ENCODE measurements around the gene CCL4.

- TF ChIP-seq, protein P1, sequence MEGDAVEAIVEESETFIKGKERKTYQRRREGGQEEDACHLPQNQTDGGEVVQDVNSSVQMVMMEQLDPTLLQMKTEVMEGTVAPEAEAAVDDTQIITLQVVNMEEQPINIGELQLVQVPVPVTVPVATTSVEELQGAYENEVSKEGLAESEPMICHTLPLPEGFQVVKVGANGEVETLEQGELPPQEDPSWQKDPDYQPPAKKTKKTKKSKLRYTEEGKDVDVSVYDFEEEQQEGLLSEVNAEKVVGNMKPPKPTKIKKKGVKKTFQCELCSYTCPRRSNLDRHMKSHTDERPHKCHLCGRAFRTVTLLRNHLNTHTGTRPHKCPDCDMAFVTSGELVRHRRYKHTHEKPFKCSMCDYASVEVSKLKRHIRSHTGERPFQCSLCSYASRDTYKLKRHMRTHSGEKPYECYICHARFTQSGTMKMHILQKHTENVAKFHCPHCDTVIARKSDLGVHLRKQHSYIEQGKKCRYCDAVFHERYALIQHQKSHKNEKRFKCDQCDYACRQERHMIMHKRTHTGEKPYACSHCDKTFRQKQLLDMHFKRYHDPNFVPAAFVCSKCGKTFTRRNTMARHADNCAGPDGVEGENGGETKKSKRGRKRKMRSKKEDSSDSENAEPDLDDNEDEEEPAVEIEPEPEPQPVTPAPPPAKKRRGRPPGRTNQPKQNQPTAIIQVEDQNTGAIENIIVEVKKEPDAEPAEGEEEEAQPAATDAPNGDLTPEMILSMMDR (IDR thresholded peaks at IDR 0.05; ENCODE audit: low read depth, low read length, missing input control), result no peak
- TF ChIP-seq MAX (IDR thresholded peaks at IDR 0.05) (no peak), ATF3 (IDR thresholded peaks at IDR 0.05) (no peak), GABPA (IDR thresholded peaks at IDR 0.05 in 1 of 2, conservative IDR thresholded peaks at IDR 0.05 in 1 of 2) (no peak), YY1 (IDR thresholded peaks at IDR 0.05) (no peak), RAD21 (IDR thresholded peaks at IDR 0.05) (no peak), JUND (IDR thresholded peaks at IDR 0.05) (no peak), TAF1 (conservative IDR thresholded peaks at IDR 0.05) (no peak), EGR1 (IDR thresholded peaks at IDR 0.05; ENCODE audit: low read depth in 2 of 2) (no peak), SP1 (IDR thresholded peaks at IDR 0.05) (no peak), FOXA1 (IDR thresholded peaks at IDR 0.05) (no peak)
- TF ChIP-seq, protein P2, sequence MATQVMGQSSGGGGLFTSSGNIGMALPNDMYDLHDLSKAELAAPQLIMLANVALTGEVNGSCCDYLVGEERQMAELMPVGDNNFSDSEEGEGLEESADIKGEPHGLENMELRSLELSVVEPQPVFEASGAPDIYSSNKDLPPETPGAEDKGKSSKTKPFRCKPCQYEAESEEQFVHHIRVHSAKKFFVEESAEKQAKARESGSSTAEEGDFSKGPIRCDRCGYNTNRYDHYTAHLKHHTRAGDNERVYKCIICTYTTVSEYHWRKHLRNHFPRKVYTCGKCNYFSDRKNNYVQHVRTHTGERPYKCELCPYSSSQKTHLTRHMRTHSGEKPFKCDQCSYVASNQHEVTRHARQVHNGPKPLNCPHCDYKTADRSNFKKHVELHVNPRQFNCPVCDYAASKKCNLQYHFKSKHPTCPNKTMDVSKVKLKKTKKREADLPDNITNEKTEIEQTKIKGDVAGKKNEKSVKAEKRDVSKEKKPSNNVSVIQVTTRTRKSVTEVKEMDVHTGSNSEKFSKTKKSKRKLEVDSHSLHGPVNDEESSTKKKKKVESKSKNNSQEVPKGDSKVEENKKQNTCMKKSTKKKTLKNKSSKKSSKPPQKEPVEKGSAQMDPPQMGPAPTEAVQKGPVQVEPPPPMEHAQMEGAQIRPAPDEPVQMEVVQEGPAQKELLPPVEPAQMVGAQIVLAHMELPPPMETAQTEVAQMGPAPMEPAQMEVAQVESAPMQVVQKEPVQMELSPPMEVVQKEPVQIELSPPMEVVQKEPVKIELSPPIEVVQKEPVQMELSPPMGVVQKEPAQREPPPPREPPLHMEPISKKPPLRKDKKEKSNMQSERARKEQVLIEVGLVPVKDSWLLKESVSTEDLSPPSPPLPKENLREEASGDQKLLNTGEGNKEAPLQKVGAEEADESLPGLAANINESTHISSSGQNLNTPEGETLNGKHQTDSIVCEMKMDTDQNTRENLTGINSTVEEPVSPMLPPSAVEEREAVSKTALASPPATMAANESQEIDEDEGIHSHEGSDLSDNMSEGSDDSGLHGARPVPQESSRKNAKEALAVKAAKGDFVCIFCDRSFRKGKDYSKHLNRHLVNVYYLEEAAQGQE (IDR thresholded peaks at IDR 0.05), result no peak
- TF ChIP-seq, protein P3, sequence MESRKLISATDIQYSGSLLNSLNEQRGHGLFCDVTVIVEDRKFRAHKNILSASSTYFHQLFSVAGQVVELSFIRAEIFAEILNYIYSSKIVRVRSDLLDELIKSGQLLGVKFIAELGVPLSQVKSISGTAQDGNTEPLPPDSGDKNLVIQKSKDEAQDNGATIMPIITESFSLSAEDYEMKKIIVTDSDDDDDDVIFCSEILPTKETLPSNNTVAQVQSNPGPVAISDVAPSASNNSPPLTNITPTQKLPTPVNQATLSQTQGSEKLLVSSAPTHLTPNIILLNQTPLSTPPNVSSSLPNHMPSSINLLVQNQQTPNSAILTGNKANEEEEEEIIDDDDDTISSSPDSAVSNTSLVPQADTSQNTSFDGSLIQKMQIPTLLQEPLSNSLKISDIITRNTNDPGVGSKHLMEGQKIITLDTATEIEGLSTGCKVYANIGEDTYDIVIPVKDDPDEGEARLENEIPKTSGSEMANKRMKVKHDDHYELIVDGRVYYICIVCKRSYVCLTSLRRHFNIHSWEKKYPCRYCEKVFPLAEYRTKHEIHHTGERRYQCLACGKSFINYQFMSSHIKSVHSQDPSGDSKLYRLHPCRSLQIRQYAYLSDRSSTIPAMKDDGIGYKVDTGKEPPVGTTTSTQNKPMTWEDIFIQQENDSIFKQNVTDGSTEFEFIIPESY (IDR thresholded peaks at IDR 0.05), result no peak
Measured at GRCh38 chr17:36127911-36128310, 24.3 kb downstream of the CCL4 start.
